OCI-LY7 (cell line): ENCODE results near the gene IDUA.

Source experiments
- CTCF ChIP-seq: fragments of 200-600 bp; sonication (generic); conservative IDR thresholded peaks from 2 replicates; pipeline ENCODE4 v1.5.1; 2014; ENCODE audit warnings: mild to moderate bottlenecking, antibody characterized with exemption, low read length, moderate library complexity, mixed read lengths
- EZH2phosphoT487 ChIP-seq: fragments of 200-600 bp; sonication (generic); IDR thresholded peaks from 2 replicates; pipeline ENCODE4 v1.6.1; 2018; ENCODE audit warnings: low read depth, borderline replicate concordance, mild to moderate bottlenecking, mixed run types, antibody characterized with exemption, low read length, moderate library complexity, mixed read lengths

DNA sequence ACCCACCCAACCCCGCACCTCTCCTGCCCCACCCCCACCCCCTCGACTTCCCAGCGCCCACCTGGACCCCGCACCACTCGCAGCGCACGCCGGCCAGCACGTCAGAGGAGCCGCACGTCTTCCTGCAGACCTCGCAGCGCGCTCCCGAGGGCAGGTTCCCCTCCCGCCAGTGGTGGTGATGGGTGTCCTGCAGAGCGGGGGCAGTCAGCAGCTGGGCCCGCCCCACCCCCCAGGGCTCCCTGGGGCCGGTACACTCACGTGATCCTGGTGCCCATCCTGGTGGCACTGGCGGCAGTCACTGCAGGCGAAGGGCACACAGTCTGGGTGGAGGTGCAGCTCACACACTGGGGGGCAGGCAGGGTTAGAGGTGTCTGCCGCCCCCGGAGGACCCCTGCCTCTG, 18.6 kb upstream of the IDUA start:
- TF ChIP-seq CTCF (no peak), EZH2phosphoT487 (no peak)
